ENCODE measurements around the gene PTPRN2. TPM values are rescaled to one million over a fixed set of nuclear protein-coding genes. Genes with fewer than 3 reads are reported as not detected.

PTPRN2 gene
- total RNA-seq, 1 donor, result 0.09 TPM

DNA sequence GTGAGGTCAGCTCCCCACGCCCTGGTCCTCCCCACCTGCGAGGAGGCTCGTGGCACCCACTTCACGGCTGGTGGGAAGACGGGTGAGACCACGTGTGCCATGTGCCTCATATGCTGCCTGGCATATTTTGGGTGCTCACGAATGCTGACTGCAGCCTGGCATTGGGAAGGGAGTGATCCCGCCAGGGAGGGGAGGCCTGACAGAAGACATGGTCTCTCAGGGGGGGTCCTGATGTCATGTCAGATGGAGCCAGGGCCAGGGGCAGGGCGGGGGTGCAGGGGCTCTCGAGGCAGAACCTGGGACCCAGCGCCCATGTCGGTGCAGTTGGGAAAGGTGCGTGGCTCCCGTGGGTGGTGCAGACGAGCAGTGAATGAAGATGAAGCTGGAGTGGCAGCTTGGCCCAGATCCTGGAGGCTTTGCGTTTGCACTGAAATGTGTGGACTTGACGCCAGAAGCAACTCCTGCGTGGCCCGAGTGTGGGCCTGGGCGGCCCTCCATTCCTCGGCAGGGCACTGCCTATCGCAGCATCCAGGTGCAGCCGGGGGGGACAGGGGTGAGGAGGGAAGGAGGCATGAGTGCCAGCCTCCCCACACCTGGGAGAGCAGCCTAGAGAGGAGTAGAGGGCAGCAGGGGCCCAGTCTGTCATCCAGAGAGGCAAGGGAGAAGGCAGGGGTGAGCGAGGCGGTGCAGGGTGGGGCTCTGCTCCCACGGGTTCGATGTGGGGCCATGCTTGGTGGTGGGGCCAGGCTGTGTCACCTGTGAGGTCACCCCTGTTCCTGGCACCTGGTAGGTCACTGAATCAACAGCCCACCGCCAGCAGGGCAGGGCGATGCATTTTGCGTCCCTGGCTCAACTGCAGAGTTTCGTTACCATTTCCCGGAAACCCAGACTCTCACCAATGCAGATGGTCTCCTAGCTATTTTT lies 865.2 kb downstream of the PTPRN2 start:
- H3K4me3 ChIP-seq (ENCODE audit: low read depth, low read length), result no peak overlapping the region
- TF ChIP-seq CTCF (IDR thresholded peaks at IDR 0.05; ENCODE audit: insufficient read depth, low read length), result no peak
- no peak for DNase-seq (ENCODE audit: low read depth)

DNA sequence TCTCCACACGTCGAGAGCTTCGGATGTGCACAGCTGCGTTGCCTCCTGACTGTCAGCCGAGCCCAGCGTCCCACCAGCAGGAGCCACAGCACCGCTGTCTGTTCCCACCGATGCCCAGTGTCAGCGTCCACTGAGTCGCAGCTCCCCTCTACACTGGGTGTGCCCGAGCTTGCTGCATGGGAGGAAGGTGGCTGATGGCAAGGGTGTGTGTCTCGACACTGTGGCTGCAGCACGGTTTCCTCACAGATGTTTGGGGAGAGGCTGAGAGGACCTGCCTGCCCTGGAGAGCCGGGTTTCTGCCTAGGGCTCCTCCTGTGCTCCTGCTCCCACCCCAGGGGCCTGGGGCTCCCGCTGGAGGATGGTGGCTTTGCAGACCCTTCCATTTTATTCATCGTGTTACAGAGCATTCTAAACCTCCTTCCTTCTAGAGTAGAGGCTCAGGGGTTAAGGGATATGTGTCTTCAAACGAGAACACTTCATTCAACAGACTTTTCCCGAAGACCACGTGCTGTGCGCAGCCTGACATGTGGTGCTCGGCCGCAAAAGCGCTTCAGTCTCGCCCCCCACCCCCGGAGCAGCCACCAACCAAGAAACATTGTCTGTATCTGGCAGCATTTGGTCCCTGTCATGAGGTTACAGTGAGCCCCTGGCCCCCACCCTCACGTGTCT lies 866.0 kb downstream of the PTPRN2 start:
- H3K4me3 ChIP-seq (ENCODE audit: low read depth, low read length), result no peak overlapping the region
- no peak for TF ChIP-seq CTCF (IDR thresholded peaks at IDR 0.05; ENCODE audit: insufficient read depth, low read length)
- no peak for DNase-seq (ENCODE audit: low read depth)

GRCh38 chr7:157719705-157720655 lies 867.6 kb downstream of the PTPRN2 start:
- no peak for TF ChIP-seq CTCF (IDR thresholded peaks at IDR 0.05; ENCODE audit: insufficient read depth, low read length)
- DNase-seq (ENCODE audit: low read depth), result no peak
- no peak overlapping the region for H3K4me3 ChIP-seq (ENCODE audit: low read depth, low read length)

DNA sequence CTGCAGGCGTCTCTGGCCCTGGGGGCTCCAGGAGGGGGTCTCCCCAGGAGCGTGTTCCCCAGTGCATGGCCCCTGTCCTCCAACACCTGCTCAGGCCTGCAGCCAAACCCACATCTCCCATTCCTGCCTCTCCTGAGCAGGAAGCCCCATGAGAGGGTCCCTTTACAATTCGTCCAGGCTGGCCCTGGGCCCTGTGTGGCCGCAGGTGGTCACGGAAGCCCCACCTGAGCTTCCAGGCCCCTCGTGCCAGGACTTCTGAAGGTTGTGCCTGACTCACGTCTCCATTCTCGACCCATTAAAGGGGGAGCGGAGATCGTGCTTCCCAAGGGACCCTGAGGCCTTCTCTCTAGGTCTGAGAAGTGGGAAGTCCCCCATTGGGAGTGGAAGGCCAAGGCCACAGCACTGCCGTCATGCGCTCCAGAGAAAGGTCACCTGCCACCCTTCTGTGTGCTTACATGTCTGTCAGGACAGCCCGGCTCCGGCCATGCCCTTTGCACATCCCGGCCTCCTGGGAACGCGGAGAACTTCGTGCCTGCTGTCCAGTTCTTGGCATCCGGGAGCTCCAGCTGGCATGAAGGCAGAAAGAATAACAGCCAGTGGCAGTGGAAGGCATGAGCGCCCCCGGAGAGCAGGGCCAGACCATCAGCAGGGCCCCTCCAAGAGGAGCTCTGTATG lies 868.5 kb downstream of the PTPRN2 start:
- no peak overlapping the region for H3K4me3 ChIP-seq (ENCODE audit: low read depth, low read length)
- no peak for DNase-seq (ENCODE audit: low read depth)
- no peak for TF ChIP-seq CTCF (IDR thresholded peaks at IDR 0.05; ENCODE audit: insufficient read depth, low read length)

DNA sequence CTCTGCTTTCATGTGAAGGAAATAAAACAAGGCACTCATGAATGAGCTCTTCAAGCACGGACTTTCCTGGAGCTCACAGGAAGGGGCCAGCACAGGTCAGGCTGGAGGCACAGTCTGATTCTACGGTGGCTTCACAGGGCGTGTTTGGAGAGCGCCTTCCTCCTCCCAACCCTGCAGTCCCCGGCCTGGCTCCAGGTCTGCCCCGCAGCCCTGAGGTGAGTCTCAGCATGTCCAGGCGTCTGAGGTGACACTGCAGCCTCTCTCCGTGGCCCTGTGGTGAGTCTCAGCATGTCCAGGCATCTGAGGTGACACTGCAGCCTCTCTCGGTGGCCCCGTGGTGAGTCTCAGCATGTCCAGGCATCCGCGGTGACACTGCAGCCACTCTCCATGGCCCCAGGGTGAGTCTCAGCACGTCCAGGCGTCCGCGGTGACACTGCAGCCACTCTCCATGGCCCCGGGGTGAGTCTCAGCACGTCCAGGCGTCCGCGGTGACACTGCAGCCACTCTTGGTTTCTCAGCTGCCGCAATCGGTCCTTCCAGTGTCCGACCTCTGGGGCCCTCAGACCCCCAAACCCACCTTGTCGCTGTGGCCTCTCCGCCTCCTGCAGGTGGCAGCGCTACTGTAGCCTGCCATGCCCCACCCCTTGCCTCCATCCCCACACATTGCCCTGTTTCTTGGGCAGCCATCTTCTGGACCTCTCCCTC lies 869.2 kb downstream of the PTPRN2 start:
- DNase-seq (ENCODE audit: low read depth), result no peak
- no peak for TF ChIP-seq CTCF (IDR thresholded peaks at IDR 0.05; ENCODE audit: insufficient read depth, low read length)
- no peak overlapping the region for H3K4me3 ChIP-seq (ENCODE audit: low read depth, low read length)

Data from fibroblast of the aortic adventitia (primary cell).